K562 (cell line): Measurements from ENCODE around the gene P4HTM. TPM values are rescaled to one million over a fixed set of nuclear protein-coding genes. Genes with fewer than 3 reads are reported as not detected.

ENCODE experiments used
- BRD9 ChIP-seq: fragments of 450-650 bp; IDR thresholded peaks from 2 replicates; pipeline ENCODE4 v1.6.1; 2018; ENCODE audit warnings: low read depth; ENCODE audit not compliant: partially characterized antibody
- CCNT2 ChIP-seq: IDR thresholded peaks from 2 replicates; pipeline ENCODE4 v1.6.1; 2011; ENCODE audit warnings: borderline replicate concordance, low read depth, mild to moderate bottlenecking, moderate library complexity, mixed read lengths, low read length; ENCODE audit not compliant: insufficient read length; ENCODE audit errors: extremely low read depth
- CREB1 ChIP-seq, 2 experiments: sonication (generic) in 1 of 2; formaldehyde crosslinking in 1 of 2; IDR thresholded peaks; 2 replicates each; pipeline versions ENCODE4 v1.6.1 to v1.8.0; 2012 to 2022; ENCODE audit warnings: inconsistent platforms in 1 of 2, mild to moderate bottlenecking in 1 of 2, missing genetic modification reagents in 1 of 2, moderate library complexity in 1 of 2
- DPF2 ChIP-seq: fragments of 450-650 bp; IDR thresholded peaks from 2 replicates; pipeline ENCODE4 v1.6.1; 2016
- ELF2 ChIP-seq: fragments of 250-450 bp; sonication (Bioruptor Pico); IDR thresholded peaks from 2 replicates; pipeline ENCODE4 v1.5.0; 2021; ENCODE audit warnings: mild to moderate bottlenecking
- FIP1L1 ChIP-seq: fragments of 200-400 bp; formaldehyde crosslinking; IDR thresholded peaks from 2 replicates; pipeline ENCODE4 v1.6.1; 2018; ENCODE audit warnings: mild to moderate bottlenecking, low read depth, low read length; ENCODE audit not compliant: poor library complexity, severe bottlenecking
- FOXK2 ChIP-seq, 2 experiments: fragments of 450-650 bp; IDR thresholded peaks in 1 of 2; conservative IDR thresholded peaks in 1 of 2; 2 replicates each; pipeline ENCODE4 v1.6.1; 2016; ENCODE audit warnings: low read depth in 2 of 2, mild to moderate bottlenecking in 1 of 2
- GABPB1 ChIP-seq: sonication (generic); formaldehyde crosslinking; IDR thresholded peaks from 2 replicates; pipeline ENCODE4 v1.8.0; 2022; ENCODE audit warnings: mild to moderate bottlenecking, missing genetic modification reagents
- HDAC2 ChIP-seq: fragments of 450-650 bp; IDR thresholded peaks from 2 replicates; pipeline ENCODE4 v1.6.1; 2016; ENCODE audit warnings: mild to moderate bottlenecking
- ILK ChIP-seq: fragments of 450-650 bp; IDR thresholded peaks from 2 replicates; pipeline ENCODE4 v1.6.1; 2016; ENCODE audit warnings: missing genetic modification characterization, low read depth, mild to moderate bottlenecking, missing compliant biosample characterization, moderate library complexity, borderline replicate concordance
- JUNB ChIP-seq: fragments of 450-650 bp; formaldehyde crosslinking; conservative IDR thresholded peaks from 2 replicates; pipeline ENCODE4 v1.4.0; 2020; ENCODE audit warnings: mild to moderate bottlenecking
- MTA3 ChIP-seq: fragments of 450-650 bp; formaldehyde crosslinking; IDR thresholded peaks from 2 replicates; pipeline ENCODE4 v1.6.1; 2017; ENCODE audit warnings: mild to moderate bottlenecking, borderline replicate concordance
- NEUROD1 ChIP-seq: fragments of 150-350 bp; IDR thresholded peaks from 2 replicates; pipeline ENCODE4 v1.6.1; 2014; ENCODE audit warnings: borderline replicate concordance, low read length, low read depth; ENCODE audit not compliant: partially characterized antibody
- PHB2 ChIP-seq: fragments of 450-650 bp; IDR thresholded peaks from 2 replicates; pipeline ENCODE4 v1.6.1; 2017; ENCODE audit warnings: low read depth
- POLR2B ChIP-seq: fragments of 450-650 bp; IDR thresholded peaks from 2 replicates; pipeline ENCODE4 v1.6.1; 2018; ENCODE audit warnings: low read depth; ENCODE audit not compliant: partially characterized antibody
- SAFB ChIP-seq: fragments of 200-400 bp; formaldehyde crosslinking; IDR thresholded peaks from 2 replicates; pipeline ENCODE4 v1.6.1; 2017; ENCODE audit warnings: low read depth, low read length, borderline replicate concordance
- ZEB2 ChIP-seq: fragments of 450-650 bp; IDR thresholded peaks from 2 replicates; pipeline ENCODE4 v1.6.1; 2016
- ZFP91 ChIP-seq: sonication (generic); formaldehyde crosslinking; IDR thresholded peaks from 2 replicates; pipeline ENCODE4 v1.8.0; 2022; ENCODE audit warnings: mild to moderate bottlenecking, missing genetic modification reagents
- ZHX1 ChIP-seq: fragments of 150-350 bp; conservative IDR thresholded peaks from 2 replicates; pipeline ENCODE4 v1.6.1; 2014; ENCODE audit warnings: low read length
- ZNF699 ChIP-seq: fragments of 250-450 bp; sonication (Bioruptor Pico); IDR thresholded peaks from 2 replicates; pipeline ENCODE4 v1.8.0; 2021; ENCODE audit warnings: mild to moderate bottlenecking, moderate library complexity; ENCODE audit not compliant: insufficient replicate concordance
- ZNF785 ChIP-seq: fragments of 250-450 bp; sonication (Bioruptor Pico); IDR thresholded peaks from 2 replicates; pipeline ENCODE4 v1.4.0; 2020; ENCODE audit warnings: mild to moderate bottlenecking
- polyA plus RNA-seq, 8 experiments: library from polyadenylated mRNA; depleted of rRNA in 4 of 8; stranded (reverse) in 5 of 8; unstranded in 3 of 8; fragments of >200 nt; fragmentation: Nextera tagmentation in 2 of 8; fragmentation: Illumina TruSeq in 1 of 8; extraction: Ambion mirVana in 2 of 8; extraction: Trizol in 1 of 8; gene quantifications; 2 replicates each; pipeline versions ENCODE4 v1.2.1 to v1.2.3, GENCODE V29; 2011 to 2014; ENCODE audit warnings: inconsistent platforms in 1 of 8, missing spikeins in 1 of 8
- total RNA-seq, 7 experiments: library from RNA; depleted of rRNA in 6 of 7; stranded (reverse); fragments of >200 nt in 6 of 7; fragmentation: Illumina TruSeq in 2 of 7; extraction: Trizol in 2 of 7; gene quantifications; 2 replicates each; pipeline versions ENCODE4 v1.2.1 to v1.2.3, GENCODE V29; 2011 to 2021; ENCODE audit warnings: low replicate concordance in 1 of 7
- TF ChIP-seq, protein P1 (sequence below): fragments of 450-650 bp; formaldehyde crosslinking; IDR thresholded peaks from 2 replicates; pipeline ENCODE4 v1.4.0; 2022; ENCODE audit warnings: missing genetic modification characterization

P4HTM gene
- total and polyA plus RNA-seq, 9 of the 15 experiments (the other 6 are each of a cell fraction or from before 2014, with no cell fraction given) = 0.09 to 0.66 (median 0.25) TPM; not detected in 2

- peak; percentile 44; the same call in 1 of the 2 replicates for TF ChIP-seq CREB1 (IDR thresholded peaks at IDR 0.05)
- no peak; the same call in 1 of the 2 replicates for TF ChIP-seq CREB1 (CRISPR knock-in tag; IDR thresholded peaks at IDR 0.05)
- no peak for TF ChIP-seq ILK (tag)
- peak; percentile 50 for TF ChIP-seq MTA3
- peak; percentile 37 to 43; a peak in 2 of 4 replicates for TF ChIP-seq FOXK2 (conservative IDR thresholded peaks at IDR 0.05 in 1 of 2, IDR thresholded peaks at IDR 0.05 in 1 of 2; ENCODE audit: low read depth in 2 of 2)
- 0 out of 2 replicates have a peak, but pooled peaks have one; percentile 7 for TF ChIP-seq ZFP91 (CRISPR knock-in tag)
- TF ChIP-seq ZEB2 = 0 out of 2 replicates have a peak, but pooled peaks have one; percentile 13
- TF ChIP-seq DPF2 = 0 out of 2 replicates have a peak, but pooled peaks have one; percentile 52
- peak; percentile 29 for TF ChIP-seq CCNT2
- TF ChIP-seq ZHX1 = no peak; the same call in 1 of the 2 replicates
- TF ChIP-seq ZNF785 (CRISPR knock-in tag) = no peak
- no peak for TF ChIP-seq ELF2
- peak; percentile 71 for TF ChIP-seq POLR2B
- TF ChIP-seq JUNB = no peak
- no peak for TF ChIP-seq PHB2
- TF ChIP-seq NEUROD1 = peak; percentile 83
- no peak for TF ChIP-seq ZNF699 (CRISPR knock-in tag)
- TF ChIP-seq, protein P1, sequence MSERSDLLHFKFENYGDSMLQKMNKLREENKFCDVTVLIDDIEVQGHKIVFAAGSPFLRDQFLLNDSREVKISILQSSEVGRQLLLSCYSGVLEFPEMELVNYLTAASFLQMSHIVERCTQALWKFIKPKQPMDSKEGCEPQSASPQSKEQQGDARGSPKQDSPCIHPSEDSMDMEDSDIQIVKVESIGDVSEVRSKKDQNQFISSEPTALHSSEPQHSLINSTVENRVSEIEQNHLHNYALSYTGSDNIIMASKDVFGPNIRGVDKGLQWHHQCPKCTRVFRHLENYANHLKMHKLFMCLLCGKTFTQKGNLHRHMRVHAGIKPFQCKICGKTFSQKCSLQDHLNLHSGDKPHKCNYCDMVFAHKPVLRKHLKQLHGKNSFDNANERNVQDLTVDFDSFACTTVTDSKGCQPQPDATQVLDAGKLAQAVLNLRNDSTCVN (CRISPR knock-in tag) = 0 out of 2 replicates have a peak, but pooled peaks have one; percentile 31
- peak; percentile 87 for TF ChIP-seq BRD9
- TF ChIP-seq GABPB1 (CRISPR knock-in tag) = peak; percentile 8; the same call in 1 of the 2 replicates
- TF ChIP-seq HDAC2 = peak; percentile 79
- TF ChIP-seq FIP1L1 = peak; percentile 26
- peak; percentile 86; the same call in 1 of the 2 replicates for TF ChIP-seq SAFB
Measured at GRCh38 chr3:49007068-49007770, 17.2 kb downstream of the P4HTM start, which contains the start of gene WDR6 (continued).
